D721Med (cell line): ENCODE measurements around the gene PLTP.

Experiments
- DNase-seq: peaks from one replicate; pipeline ENCODE4 v3.0.0; 2011; ENCODE audit warnings: low spot score; ENCODE audit not compliant: insufficient read length
- FAIRE-seq: peaks from 2 replicates; lab custom pipeline; 2011; peaks lifted over from hg19 to GRCh38; lab: Jason Lieb, UNC
- TF ChIP-seq, protein P1 (sequence below): IDR thresholded peaks from 2 replicates; pipeline ENCODE4 v1.5.1; 2012; ENCODE audit warnings: mild to moderate bottlenecking, control low read depth; ENCODE audit not compliant: insufficient read depth; ENCODE audit errors: missing control alignments

Gene PLTP

DNA sequence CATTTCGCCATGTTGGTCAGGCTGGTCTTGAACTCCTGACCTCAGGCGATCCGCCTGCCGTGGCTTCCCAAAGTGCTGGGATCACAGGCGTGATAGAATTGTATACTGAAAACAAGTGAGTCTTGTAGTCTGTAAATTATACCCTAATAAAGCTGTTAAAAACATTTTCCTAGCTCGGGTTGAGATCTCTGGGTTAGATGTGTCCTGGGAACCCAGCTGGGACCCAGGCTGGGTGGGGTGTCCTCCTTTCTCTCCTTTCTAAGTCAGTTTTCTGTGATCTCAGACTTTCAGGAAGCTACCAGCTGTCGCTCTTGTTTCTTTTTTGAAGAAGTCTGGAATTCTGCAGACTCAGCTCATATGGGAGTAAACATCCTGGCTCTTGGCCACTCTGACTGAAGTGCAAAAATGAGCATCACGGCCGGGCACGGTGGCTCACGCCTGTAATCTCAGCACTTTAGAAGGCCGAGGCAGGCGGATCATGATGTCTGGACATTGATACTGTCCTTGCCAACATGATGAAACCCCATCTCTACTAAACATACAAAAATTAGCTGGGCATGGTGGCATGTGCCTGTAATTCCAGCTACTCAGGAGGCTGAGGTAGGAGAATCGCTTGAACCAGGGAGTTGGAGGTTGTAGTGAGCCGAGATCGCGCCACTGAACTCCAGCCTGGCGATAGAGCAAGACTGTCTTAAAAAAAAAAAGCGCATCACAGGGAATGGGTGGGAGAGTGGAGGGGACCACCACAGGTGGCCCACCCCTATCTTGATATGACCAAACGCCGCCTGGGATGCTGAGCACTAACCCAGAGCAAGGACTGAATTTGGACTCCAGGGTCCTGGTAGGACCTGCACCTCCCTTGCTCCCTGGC, 12.7 kb upstream of the PLTP start:
- TF ChIP-seq, protein P1, sequence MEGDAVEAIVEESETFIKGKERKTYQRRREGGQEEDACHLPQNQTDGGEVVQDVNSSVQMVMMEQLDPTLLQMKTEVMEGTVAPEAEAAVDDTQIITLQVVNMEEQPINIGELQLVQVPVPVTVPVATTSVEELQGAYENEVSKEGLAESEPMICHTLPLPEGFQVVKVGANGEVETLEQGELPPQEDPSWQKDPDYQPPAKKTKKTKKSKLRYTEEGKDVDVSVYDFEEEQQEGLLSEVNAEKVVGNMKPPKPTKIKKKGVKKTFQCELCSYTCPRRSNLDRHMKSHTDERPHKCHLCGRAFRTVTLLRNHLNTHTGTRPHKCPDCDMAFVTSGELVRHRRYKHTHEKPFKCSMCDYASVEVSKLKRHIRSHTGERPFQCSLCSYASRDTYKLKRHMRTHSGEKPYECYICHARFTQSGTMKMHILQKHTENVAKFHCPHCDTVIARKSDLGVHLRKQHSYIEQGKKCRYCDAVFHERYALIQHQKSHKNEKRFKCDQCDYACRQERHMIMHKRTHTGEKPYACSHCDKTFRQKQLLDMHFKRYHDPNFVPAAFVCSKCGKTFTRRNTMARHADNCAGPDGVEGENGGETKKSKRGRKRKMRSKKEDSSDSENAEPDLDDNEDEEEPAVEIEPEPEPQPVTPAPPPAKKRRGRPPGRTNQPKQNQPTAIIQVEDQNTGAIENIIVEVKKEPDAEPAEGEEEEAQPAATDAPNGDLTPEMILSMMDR, result no peak

DNA sequence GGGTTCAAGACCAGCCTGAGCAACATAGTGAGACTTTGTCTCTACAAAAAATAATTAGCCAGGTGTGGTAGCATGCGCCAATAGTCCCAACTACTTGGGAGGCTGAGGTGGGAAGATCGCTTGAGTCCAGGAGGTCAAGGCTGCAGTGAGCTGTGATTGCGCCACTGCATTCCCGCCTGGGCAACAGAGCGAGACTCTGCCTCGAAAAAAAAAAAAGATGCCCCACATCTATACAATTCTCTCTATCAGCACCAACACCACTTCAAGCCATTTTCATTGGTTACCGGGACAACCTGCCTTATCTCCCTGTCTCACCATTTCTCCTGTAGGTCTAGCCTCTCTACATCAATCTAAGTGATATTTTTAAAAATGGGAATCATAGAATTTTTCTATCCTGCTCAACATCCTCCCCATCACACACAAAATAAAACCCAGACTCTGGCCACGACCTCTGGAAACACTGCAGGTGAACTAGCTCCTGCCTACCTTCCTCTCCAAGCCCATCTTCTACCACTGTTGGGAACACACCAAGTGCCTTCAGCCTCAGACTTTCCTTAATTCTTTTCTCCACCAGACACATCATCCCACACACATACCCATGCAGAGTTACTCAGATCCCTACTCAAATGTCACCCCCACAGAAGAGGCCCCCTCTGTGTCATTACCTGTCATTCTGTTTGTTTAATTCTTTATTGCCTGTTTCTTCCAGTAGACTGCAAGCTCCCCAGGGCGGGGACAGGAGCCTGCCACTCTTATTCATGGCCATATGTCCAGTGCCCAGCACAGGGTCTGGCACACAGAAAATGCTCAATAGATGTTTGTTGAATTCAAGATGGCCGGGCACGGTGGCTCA, 9.6 kb upstream of the PLTP start:
- FAIRE-seq, result no peak
- TF ChIP-seq, protein P1, result no peak
- no peak for DNase-seq

More for the DNA sequence above, 12.7 kb upstream of the PLTP start:
- DNase-seq (no peak), FAIRE-seq (no peak)

GRCh38 chr20:45920462-45921336, 8.7 kb upstream of the PLTP start:
- no peak for DNase-seq
- FAIRE-seq, result no peak
- TF ChIP-seq, protein P1, result no peak

DNA sequence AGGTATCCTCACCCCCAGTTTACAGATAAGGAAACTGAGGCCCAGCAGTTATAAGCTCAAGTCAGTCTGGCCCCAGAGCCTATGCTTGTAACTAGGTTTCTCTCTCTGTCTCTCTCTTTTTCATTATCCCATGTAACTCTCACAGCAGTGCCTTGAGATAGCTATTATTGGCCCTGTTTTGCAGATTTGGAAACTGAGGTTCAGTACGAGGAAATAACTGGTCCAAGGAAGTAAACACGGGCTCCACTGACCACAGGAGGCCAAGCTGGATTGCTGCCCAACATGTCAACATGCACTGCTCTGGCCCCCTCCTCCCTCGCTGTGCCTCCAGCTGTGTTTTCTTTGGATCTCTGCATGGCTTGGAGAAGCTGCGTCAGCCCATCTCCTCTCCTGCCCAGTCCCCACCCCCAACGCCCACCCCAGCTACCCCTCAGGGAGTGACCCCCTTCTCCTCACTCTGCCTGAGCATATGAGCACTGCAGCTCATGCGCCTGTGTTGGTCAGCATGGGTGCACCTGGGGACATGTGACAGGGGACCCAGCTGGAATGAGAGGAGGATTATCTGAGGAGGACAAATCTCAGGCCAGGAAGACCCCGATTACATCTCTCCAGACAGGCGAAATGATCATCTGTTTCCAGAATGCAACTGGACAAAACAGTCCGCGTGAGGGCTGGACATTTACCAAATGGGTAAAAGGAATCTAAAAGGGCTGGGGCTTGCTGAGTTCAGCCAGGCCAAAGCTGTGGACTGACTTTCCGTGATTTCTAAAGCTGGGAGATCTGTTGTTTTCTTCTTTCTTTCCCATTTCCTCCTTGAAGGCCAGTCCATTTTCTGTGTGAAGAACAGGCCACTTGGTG, 7.8 kb upstream of the PLTP start:
- FAIRE-seq (no peak), DNase-seq (no peak)
- TF ChIP-seq, protein P1, result no peak

GRCh38 chr20:45918779-45919537, 7.0 kb upstream of the PLTP start:
- DNase-seq (no peak), FAIRE-seq (no peak)
- TF ChIP-seq, protein P1, result no peak
